Right renal cortex interstitium (tissue), 3 donors: ENCODE data around the gene CRAMP1. TPM values are rescaled to one million over a fixed set of nuclear protein-coding genes. Genes with fewer than 3 reads are reported as not detected.
"Not testable (repeated sequence)": the region's sequence is repeated elsewhere in the genome, so short reads cannot be mapped to it uniquely, and the experiment has no call there.

Experiments
- DNase-seq, 3 donors: peaks; one replicate each; pipeline ENCODE4 v3.0.0-alpha.2; 2013; ENCODE audit warnings: low read depth in 3 of 3, low spot score in 2 of 3
- polyA plus RNA-seq, 3 donors: library from polyadenylated mRNA; unstranded; fragments of 120-200 nt; gene quantifications; one replicate each; pipeline ENCODE4 v1.2.1, GENCODE V29; 2013; ENCODE audit not compliant: insufficient read length in 3 of 3

CRAMP1 gene
- polyA plus RNA-seq, 3 donors = 16.0 to 17.6 (median 16.4) TPM

- DNase-seq = no peak
Observed at GRCh38 chr16:1674751-1675664, 62.8 kb downstream of the CRAMP1 start.

GRCh38 chr16:1676661-1677060 lies 64.5 kb downstream of the CRAMP1 start:
- no peak for DNase-seq

- no peak for DNase-seq
Observed at GRCh38 chr16:1677339-1677738, 65.2 kb downstream of the CRAMP1 start.

GRCh38 chr16:1677942-1678499 lies 65.9 kb downstream of the CRAMP1 start, which contains the start of gene JPT2:
TSS of gene JPT2 (plus strand) at chr16:1678279. CDS start at chr16:1678313, 34 bp downstream.
- DNase-seq = peak; percentile 89 to 93 (median 89)

- DNase-seq = peak in 1 of 3 donors; percentile 8
Observed at GRCh38 chr16:1678500-1679098, 66.4 kb downstream of the CRAMP1 start.

- DNase-seq = no peak
Observed at GRCh38 chr16:1680361-1680760, 68.2 kb downstream of the CRAMP1 start.

- DNase-seq = no peak
Observed at GRCh38 chr16:1681032-1681431, 68.9 kb downstream of the CRAMP1 start.

- DNase-seq = no peak
Observed at GRCh38 chr16:1687427-1688316, 75.5 kb downstream of the CRAMP1 start.

GRCh38 chr16:1688807-1689560 lies 76.8 kb downstream of the CRAMP1 start:
- DNase-seq = no peak

GRCh38 chr16:1689853-1690252 lies 77.7 kb downstream of the CRAMP1 start:
- no peak for DNase-seq

GRCh38 chr16:1690810-1691209 lies 78.7 kb downstream of the CRAMP1 start:
- DNase-seq = no peak

- no peak for DNase-seq
Observed at GRCh38 chr16:1691276-1691675, 79.1 kb downstream of the CRAMP1 start.

GRCh38 chr16:1691956-1692355 lies 79.8 kb downstream of the CRAMP1 start:
- no peak for DNase-seq

- DNase-seq = no peak
Observed at GRCh38 chr16:1696863-1697262, 84.7 kb downstream of the CRAMP1 start.

- DNase-seq = no peak
Observed at GRCh38 chr16:1698680-1699079, 86.5 kb downstream of the CRAMP1 start.

GRCh38 chr16:1700246-1700645 lies 88.1 kb downstream of the CRAMP1 start:
- DNase-seq = no peak

- DNase-seq = no peak
Observed at GRCh38 chr16:1701216-1701878, 89.2 kb downstream of the CRAMP1 start.

- not testable (repeated sequence) for DNase-seq
Observed at GRCh38 chr16:1705324-1705687, 93.1 kb downstream of the CRAMP1 start.

GRCh38 chr16:1705688-1706385 lies 93.7 kb downstream of the CRAMP1 start, which contains the start of gene MAPK8IP3:
TSS of gene MAPK8IP3 (plus strand) at chr16:1706195. CDS start at chr16:1706340, 145 bp downstream.
- peak; percentile 83 to 89 (median 87) for DNase-seq
